Measurements from ENCODE around the gene SDR42E1.

- no peak for TF ChIP-seq CTCF (IDR thresholded peaks at IDR 0.05)
- no peak for TF ChIP-seq POLR2AphosphoS5 (IDR thresholded peaks at IDR 0.05)
- no peak for TF ChIP-seq POLR2A (IDR thresholded peaks at IDR 0.05)
Observed at GRCh38 chr16:82008957-82009592, 2.2 kb downstream of the SDR42E1 start.
